ENCODE results near the gene DXO.
"Not testable (repeated sequence)": the region's sequence is repeated elsewhere in the genome, so short reads cannot be mapped to it uniquely, and the experiment has no call there.

GRCh38 chr6:32002546-32003268, 30.8 kb upstream of the DXO start:
- not testable (repeated sequence) for TF ChIP-seq CTCF (IDR thresholded peaks at IDR 0.05; ENCODE audit: borderline replicate concordance, extremely low read depth, low read length, poor library complexity, severe bottlenecking); EZH2 (IDR thresholded peaks at IDR 0.05; ENCODE audit: borderline replicate concordance, low read depth, low read length, severe bottlenecking)
